Renal cortical epithelial cell (primary cell): ENCODE results near the gene VAT1. TPM values are rescaled to one million over a fixed set of nuclear protein-coding genes. Genes with fewer than 3 reads are reported as not detected.
A peak's percentile ranks its signal among the peaks of the same experiment; 100 is the strongest.
"Not testable (repeated sequence)": the region's sequence is repeated elsewhere in the genome, so short reads cannot be mapped to it uniquely, and the experiment has no call there.

Experiments used
- DNase-seq: peaks from one replicate; pipeline ENCODE4 v3.0.0-alpha.2; 2011; ENCODE audit warnings: low read depth
- total RNA-seq: library from RNA; depleted of rRNA; stranded (reverse); fragments of >200 nt; gene quantifications from 2 replicates; pipeline ENCODE4 v1.2.3, GENCODE V29; 2014

The VAT1 gene
- total RNA-seq, 1 donor from 2014 or later: 150 TPM

GRCh38 chr17:43006639-43007551, 15.3 kb downstream of the VAT1 start, which contains the start of gene IFI35:
Gene IFI35, plus strand, starts transcription at chr17:43006784. Its CDS starts 164 bp downstream, at chr17:43006948.
- peak; percentile 80 for DNase-seq

GRCh38 chr17:43003542-43004172, 18.5 kb downstream of the VAT1 start:
- DNase-seq: peak; percentile 51

- DNase-seq: not testable (repeated sequence)
Observed at GRCh38 chr17:43000894-43001293, 21.3 kb downstream of the VAT1 start.

- DNase-seq: no peak
Observed at GRCh38 chr17:42999003-42999525, 23.1 kb downstream of the VAT1 start.

- DNase-seq: peak; percentile 100
Observed at GRCh38 chr17:42997984-42998938, 23.9 kb downstream of the VAT1 start, which contains the start of gene RPL27. Gene RPL27, plus strand, starts transcription at chr17:42998419. Its CDS starts 332 bp downstream, at chr17:42998751.

- no peak for DNase-seq
Observed at GRCh38 chr17:42997390-42997983, 24.7 kb downstream of the VAT1 start.

GRCh38 chr17:42993913-42994312, 28.3 kb downstream of the VAT1 start:
- DNase-seq: not testable (repeated sequence)

- DNase-seq: no peak
Observed at GRCh38 chr17:42992872-42993271, 29.3 kb downstream of the VAT1 start.

- no peak for DNase-seq
Observed at GRCh38 chr17:42991471-42991870, 30.7 kb downstream of the VAT1 start.

GRCh38 chr17:42989726-42990652, 32.2 kb downstream of the VAT1 start:
- DNase-seq: no peak

- DNase-seq: no peak
Observed at GRCh38 chr17:42989141-42989540, 33.0 kb downstream of the VAT1 start.

- DNase-seq: no peak
Observed at GRCh38 chr17:42985225-42985624, 37.0 kb downstream of the VAT1 start.

- DNase-seq: no peak
Observed at GRCh38 chr17:42982266-42982665, 39.9 kb downstream of the VAT1 start.

- DNase-seq: peak; percentile 36
Observed at GRCh38 chr17:42980766-42981397, 41.3 kb downstream of the VAT1 start.

GRCh38 chr17:42980274-42980765, 41.9 kb downstream of the VAT1 start, which contains the start of gene RUNDC1:
Gene RUNDC1, plus strand, starts transcription at chr17:42980565. Its CDS starts 12 bp downstream, at chr17:42980577.
- DNase-seq: peak; percentile 70

GRCh38 chr17:42979511-42980273, 42.5 kb downstream of the VAT1 start, which contains the start of gene PTGES3L:
Gene PTGES3L, minus strand, starts transcription at chr17:42980080. Its CDS starts 27 bp downstream, at chr17:42980053.
- no peak for DNase-seq

- DNase-seq: not testable (repeated sequence)
Observed at GRCh38 chr17:42975701-42976100, 46.5 kb downstream of the VAT1 start.

GRCh38 chr17:42975265-42975664, 46.9 kb downstream of the VAT1 start:
- DNase-seq: no peak
